Effector memory CD4-positive, alpha-beta T cell (primary cell): Measurements from ENCODE around the gene TOMM22.
A peak's percentile ranks its signal among the peaks of the same experiment; 100 is the strongest.

ENCODE experiments used
- DNase-seq, 3 donors: peaks; one replicate each; pipeline ENCODE4 v3.0.0-alpha.2; 2020
- H3K27ac ChIP-seq: 2 replicates; pipeline ENCODE4 v1.7.0; 2013; ENCODE audit warnings: mild to moderate bottlenecking, low read length, moderate library complexity; ENCODE audit not compliant: insufficient read depth, poor library complexity, severe bottlenecking
- H3K27me3 ChIP-seq: replicated peaks from 2 replicates; pipeline ENCODE4 v1.7.0; 2013; ENCODE audit warnings: mild to moderate bottlenecking, low read length; ENCODE audit not compliant: insufficient read depth, control insufficient read depth, poor library complexity, severe bottlenecking
- H3K36me3 ChIP-seq: 2 replicates; pipeline ENCODE4 v1.7.0; 2013; ENCODE audit warnings: mild to moderate bottlenecking, low read length, moderate library complexity; ENCODE audit not compliant: control insufficient read depth, insufficient read depth
- H3K4me1 ChIP-seq: 2 replicates; pipeline ENCODE4 v1.7.0; 2013; ENCODE audit warnings: low read length, mild to moderate bottlenecking; ENCODE audit not compliant: control insufficient read depth, insufficient read depth, poor library complexity, severe bottlenecking
- H3K4me3 ChIP-seq: 2 replicates; pipeline ENCODE4 v1.7.0; 2013; ENCODE audit warnings: low read length, low read depth, mild to moderate bottlenecking; ENCODE audit not compliant: insufficient read depth, poor library complexity, severe bottlenecking
- H3K9me3 ChIP-seq: 2 replicates; pipeline ENCODE4 v1.7.0; 2013; ENCODE audit warnings: mild to moderate bottlenecking, low read length, moderate library complexity; ENCODE audit not compliant: control insufficient read depth

Gene TOMM22

DNA sequence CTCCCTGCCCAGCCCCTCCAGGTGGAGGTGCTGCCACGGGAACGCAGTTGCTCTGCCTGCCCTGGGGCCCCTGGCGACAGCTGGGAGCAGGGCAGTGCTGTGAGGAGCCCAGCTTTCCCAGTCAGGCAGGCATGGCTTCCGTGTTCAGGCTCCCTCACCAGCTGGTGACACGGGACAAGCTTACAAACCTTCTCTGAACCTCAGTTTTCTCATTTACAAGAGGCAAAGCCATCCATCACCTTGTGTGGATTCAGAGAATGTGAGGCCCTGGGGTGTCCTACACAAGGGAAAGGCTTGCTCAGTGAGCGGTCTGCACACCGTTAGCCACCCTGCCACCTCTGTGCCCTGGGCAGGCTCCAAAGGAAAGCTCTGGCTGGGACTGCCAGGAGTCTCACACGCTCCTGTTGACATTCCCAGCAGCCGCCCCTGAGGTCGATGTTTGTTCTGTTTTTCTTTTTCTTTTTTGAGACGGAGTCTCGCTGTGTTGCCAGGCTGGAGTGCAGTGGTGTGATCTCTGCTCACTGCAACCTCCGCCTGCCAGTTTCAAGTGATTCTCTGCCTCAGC is 50.6 kb downstream of the TOMM22 start:
- DNase-seq = no peak
- H3K4me3 ChIP-seq = no peak overlapping the region
- H3K9me3 ChIP-seq = no peaks in the 10 kb centered on the region
- no peaks in the 10 kb centered on the region for H3K27me3 ChIP-seq
- H3K27ac ChIP-seq = no peak overlapping the region
- peaks cover 81% of the 10 kb centered on the region for H3K36me3 ChIP-seq
- peaks cover under 1% of the 10 kb centered on the region for H3K4me1 ChIP-seq

DNA sequence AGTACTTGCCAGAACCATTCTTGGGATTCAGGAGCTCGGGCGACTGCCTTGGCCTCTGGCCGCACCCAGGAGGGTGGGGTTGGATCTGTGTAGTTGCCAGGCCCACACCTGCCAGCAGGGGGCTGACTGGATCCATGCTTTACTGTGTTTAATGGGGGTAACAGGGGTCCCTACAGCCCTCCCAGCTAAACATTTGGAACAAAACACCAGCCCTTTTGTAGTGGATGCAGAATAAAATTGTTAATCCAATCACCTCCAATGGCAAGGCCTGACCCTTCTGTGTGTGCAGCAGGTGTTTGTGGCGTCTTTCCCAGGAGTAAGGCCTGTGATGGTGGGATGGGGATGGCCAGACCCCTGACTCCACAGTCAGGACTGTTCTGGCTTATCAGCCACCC is 51.6 kb downstream of the TOMM22 start:
- no peak for DNase-seq
- Histone ChIP-seq H3K27ac (no peak overlapping the region), H3K4me1 (peaks cover 8% of the 10 kb centered on the region), H3K27me3 (no peaks in the 10 kb centered on the region), H3K9me3 (no peaks in the 10 kb centered on the region), H3K4me3 (no peak overlapping the region), H3K36me3 (peaks cover 81% of the 10 kb centered on the region)

DNA sequence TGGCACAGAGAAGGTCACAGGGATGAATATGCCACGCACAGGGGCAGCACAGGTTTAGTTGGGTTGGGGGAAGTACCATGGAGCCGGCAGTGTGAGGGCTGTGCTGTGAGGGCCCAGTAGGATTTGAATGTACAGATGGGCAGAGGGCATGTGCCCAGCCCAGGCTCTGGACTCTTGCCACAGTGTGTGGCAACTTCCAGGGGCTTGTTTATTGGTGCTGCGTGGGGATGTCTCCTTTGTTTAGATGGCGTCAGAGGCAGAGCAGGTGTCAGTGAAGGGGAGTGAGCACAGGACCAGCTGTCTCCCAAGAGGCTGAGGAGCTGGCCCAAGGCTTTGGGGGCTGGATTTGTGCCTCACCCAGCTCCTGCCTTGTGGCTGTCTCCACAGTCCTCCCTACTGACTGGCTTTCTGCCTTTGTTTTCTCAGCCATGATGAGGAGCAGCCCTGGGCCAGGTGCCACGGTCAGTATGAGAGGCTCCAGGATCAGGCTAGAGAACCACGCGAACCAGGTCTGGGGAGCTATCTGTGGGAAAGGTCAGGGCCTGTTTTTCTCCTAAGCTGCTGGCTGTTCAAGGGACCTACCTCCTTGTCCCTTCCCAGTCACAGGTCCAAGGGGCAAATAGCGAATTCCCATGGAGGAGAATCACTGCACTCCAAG is 52.1 kb downstream of the TOMM22 start:
- Histone ChIP-seq H3K27me3 (no peaks in the 10 kb centered on the region), H3K4me1 (peaks cover 8% of the 10 kb centered on the region), H3K27ac (no peak overlapping the region), H3K4me3 (no peak overlapping the region), H3K36me3 (peaks cover 81% of the 10 kb centered on the region), H3K9me3 (no peaks in the 10 kb centered on the region)
- no peak for DNase-seq

DNA sequence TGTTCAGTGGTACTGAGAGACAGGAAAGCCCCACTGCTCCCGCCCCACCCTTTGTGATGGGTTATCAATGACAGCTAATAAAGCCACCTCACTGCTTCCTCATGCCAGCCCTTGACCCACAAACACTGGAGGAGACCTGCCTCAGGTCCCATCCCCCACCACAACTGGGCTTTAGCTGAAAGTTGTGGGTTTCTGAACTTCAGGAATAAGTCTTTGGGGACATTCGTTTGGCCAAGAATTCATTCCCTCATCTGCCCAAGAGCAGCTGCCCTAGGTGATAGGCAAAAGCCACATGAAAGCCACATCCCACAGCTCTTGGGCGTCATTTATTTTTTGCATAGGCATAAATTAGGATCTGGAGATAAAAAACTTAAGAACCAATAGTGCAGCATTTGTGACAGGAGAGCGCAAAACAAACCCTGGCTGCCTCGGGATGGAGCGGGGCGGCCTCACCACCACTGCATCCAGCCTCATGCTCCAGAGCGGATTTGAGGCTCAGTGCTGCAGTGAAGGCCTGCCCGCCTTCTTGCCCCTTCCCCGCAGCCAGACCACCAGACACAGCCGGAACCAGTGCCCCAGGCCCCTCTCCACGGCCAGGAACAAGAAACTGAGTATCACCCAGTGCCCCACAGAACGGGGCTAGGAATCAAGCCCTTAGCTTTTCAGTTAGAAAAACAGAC is 52.8 kb downstream of the TOMM22 start:
- DNase-seq = no peak
- Histone ChIP-seq H3K4me3 (no peak overlapping the region), H3K9me3 (no peaks in the 10 kb centered on the region), H3K27ac (peak overlapping the region; percentile 44), H3K27me3 (no peaks in the 10 kb centered on the region), H3K4me1 (peaks cover 8% of the 10 kb centered on the region), H3K36me3 (peaks cover 81% of the 10 kb centered on the region)
